Urothelium cell line (cell line): ENCODE data around the gene PPFIBP2.
A peak's percentile ranks its signal among the peaks of the same experiment; 100 is the strongest.
"Not testable (repeated sequence)": the region's sequence is repeated elsewhere in the genome, so short reads cannot be mapped to it uniquely, and the experiment has no call there.

Experiments
- DNase-seq: peaks from one replicate; pipeline ENCODE4 v3.0.0; 2011; ENCODE audit warnings: low spot score, mixed read lengths
- FAIRE-seq: peaks from 2 replicates; lab custom pipeline; 2011; peaks lifted over from hg19 to GRCh38; lab: Jason Lieb, UNC

PPFIBP2 gene

DNA sequence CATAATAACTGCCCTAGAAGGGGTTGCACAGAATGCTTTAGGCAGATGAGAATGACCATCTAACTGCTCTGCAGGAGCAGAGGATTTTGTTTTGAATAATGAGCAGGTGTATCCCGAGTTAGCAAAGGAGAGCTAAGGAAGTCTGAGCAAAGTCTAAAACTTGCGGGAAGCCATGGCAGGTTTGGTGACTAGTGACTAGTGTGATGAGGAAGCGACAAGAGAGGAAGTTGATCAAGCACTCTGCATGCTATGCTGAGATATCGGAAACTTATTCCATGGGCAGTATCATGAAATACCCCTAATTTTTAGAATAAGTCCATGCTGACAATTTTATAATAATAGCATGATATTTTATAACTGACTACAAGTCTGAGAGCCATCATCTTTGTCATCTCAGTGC, 15.6 kb upstream of the PPFIBP2 start:
- no peak for DNase-seq
- FAIRE-seq = no peak

DNA sequence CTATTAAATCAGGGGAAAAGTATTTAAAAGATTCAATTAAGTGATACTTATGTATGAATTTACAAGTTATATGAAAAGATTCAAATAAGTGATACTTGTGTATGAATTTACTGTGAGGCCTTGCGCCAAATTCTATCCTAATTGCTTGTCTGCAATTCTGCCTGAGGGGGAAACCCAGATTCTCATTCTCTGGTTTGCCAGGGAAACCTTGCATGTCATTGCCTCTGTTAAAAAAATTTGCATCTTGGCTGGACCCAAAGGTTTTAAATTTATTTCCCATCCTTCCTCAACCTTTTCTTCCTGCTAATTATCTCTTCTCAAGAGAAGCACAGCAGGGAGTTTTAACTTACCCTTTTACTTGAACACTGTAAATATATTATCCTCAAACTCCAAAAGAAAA, 14.7 kb upstream of the PPFIBP2 start:
- DNase-seq (no peak), FAIRE-seq (no peak)

DNA sequence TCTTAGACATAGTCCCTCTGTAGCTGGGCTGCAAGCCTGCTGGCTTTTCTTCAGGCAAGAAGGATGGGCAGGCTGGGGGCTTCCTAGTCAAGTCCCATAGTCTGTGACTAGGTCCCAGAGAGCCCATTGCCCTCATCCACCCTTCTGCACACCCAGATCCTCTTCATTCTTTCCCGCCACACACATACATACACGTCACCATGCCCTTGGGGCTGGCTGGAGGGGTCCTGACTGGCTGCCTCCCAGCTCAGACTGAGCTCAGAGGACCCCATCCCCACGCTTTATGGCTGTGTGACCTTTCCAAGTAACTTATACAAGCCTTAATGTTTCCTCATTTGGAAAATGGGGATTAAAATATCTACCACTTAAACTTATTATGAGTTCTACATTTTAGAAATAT, 13.5 kb upstream of the PPFIBP2 start:
- no peak for FAIRE-seq
- no peak for DNase-seq

DNA sequence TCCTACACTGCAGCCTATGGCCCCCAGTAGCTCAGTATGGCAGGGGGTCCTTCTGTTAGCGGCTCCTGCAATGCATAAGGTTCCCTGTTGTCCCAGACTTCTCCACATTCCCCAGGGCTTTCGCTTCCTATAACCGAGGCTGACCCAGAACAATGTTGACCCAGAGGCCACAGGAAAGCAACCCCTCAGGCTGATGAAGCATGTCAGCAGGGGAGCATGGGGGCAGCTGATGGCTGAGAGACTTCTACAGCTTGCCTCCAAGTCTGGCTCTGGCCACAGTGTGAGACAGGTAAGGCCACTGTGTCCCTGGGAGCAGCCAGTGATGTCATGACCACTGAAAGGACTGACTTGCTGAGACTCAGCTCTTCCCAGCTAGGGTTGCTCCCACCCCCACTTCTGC, 12.5 kb upstream of the PPFIBP2 start:
- DNase-seq (no peak), FAIRE-seq (no peak)

DNA sequence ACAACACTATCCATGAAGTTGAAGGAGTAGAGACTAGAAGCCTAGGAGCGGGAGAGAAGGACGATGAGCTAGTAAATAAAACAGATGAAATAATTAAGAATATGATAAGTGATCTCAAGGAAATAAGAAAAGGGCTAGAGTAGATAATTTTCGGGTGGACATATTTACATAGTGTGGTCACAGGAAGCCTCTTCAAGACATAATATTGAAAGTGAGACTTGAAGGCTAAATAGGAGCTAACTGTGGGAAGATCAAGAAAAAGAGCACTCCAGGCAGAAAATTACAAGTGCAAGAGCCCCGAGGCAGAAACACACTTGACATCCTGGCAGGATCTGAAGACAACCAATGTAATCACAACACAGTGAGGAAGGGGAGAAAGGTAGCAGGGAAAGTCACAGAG, 11.9 kb upstream of the PPFIBP2 start:
- no peak for DNase-seq
- FAIRE-seq = no peak

DNA sequence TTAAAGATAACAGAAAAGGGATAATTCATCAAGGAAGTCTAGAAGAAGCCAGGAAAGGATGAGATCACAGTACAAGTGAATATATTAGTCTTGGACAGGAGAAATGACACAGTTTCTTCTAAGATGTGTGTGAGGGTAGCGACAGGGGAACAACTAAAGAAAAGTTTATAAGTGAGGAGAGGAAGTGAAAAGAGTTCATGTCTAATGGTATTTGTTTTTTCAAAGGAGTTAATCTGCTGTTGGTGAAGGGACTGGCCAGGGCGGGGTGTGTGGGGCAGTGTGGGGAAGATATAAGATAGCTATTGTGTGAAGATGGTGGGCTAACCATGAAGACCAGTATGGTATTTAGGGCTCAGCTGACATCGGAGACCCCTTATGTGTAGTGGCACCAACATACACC, 7.6 kb upstream of the PPFIBP2 start:
- no peak for DNase-seq
- FAIRE-seq = no peak

DNA sequence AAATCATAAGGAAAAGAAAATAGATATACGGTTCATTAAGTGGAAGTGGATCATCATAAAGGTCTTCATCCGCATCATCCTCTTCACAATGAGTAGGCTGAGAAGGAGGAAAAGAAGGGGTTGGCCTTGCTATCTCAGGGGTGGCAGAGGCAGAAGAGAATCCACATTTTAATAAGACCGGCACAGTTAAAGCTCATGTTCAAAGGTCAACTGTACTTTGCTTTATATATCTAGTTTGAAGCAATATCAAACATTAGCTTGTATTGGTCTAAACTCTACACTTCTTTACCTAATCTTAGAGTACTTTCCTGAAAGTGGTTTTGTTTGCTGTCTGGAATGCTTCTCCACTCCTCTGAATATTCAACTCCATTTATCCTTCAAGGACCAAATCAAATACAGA, 5.7 kb upstream of the PPFIBP2 start:
- DNase-seq = no peak
- no peak for FAIRE-seq

DNA sequence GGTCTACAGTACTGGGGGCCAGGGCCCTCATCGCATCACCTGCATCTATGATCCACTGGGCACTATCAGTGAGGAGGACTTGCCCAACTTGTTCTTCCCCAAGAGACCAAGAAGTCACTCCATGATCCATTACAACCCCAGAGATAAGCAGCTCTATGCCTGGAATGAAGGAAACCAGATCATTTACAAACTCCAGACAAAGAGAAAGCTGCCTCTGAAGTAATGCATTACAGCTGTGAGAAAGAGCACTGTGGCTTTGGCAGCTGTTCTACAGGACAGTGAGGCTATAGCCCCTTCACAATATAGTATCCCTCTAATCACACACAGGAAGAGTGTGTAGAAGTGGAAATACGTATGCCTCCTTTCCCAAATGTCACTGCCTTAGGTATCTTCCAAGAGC, 3.8 kb upstream of the PPFIBP2 start:
- FAIRE-seq = no peak
- DNase-seq = no peak

DNA sequence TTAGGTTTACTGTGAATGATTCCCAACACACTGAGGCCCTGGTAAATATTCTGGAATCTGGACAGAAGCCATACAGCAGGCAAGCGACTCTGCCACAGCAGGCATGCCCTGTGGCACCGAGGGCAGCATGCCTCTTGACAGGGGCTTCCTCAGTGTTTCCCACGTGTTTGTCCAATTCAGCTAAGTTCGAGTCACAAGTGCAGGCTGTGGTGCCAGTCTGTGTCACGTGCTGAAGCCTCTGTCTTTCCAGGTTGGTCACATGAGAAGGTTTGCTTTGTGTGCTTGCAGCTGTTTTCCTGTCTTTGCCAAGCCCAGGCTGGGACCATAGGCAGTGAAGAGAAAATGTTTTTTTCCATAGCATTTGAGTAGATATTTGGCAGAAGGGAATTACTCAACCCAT, 2.4 kb upstream of the PPFIBP2 start:
- DNase-seq (no peak), FAIRE-seq (no peak)

DNA sequence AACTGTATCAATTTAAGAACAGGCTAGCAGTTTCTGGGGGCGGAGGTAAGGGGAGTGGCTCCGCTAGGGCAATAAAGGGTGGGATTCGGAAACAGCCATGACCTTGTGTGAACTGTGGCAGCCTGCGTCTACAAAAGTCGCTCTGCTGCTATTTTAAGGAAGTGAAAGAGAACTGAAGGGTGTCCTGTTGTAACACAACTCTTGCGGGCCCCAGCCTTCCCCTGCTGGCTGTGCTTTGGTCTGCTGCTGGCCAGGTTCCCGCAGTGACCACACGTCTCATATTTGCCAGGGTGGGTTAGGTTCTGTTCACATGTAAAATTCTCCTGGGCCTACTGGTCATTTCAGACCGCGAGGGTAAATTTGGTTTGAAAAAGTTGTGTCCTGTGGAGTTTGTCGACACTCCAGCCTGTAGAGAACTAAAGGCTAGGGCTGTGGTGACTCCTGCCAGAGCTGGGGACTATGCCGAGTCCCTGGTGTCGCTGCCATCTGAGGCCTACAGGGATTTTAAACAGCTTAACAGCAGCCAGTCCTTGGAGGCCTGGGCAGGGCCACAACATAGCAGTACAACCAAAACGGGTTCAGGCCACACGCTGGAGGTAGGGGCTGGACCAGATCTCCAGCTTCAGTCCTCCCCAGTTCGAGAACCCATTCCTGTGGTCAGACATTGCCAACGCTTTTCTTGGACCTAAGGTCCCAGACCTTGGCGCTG, 1.1 kb upstream of the PPFIBP2 start:
- FAIRE-seq = no peak
- peak; percentile 24 for DNase-seq

DNA sequence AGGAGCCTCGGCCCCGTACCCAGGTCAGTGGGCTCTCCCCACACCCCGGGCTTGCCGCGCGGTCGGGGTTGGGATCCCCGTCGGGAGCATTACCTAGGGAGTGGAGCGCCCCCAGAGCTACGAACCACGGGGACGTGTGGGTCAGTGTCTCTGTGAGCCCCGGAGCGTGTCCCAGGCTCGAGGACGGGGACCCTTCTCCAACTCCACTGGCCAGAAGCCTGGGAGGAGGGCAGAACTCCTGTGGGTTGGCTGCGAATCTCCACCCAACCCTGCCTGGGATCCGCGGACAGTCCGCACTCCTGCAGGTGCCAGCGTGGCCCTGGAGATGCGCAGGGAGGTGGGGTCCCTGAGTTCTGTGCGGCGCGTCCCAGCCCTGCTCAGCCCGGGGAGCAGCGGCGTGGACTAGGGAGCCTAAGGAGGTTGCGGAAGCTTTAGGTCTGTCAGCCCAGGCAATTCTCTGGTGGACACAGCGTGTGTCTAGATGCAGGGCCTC, 346 bp downstream of the PPFIBP2 start:
- DNase-seq (peak; percentile 42), FAIRE-seq (no peak)

DNA sequence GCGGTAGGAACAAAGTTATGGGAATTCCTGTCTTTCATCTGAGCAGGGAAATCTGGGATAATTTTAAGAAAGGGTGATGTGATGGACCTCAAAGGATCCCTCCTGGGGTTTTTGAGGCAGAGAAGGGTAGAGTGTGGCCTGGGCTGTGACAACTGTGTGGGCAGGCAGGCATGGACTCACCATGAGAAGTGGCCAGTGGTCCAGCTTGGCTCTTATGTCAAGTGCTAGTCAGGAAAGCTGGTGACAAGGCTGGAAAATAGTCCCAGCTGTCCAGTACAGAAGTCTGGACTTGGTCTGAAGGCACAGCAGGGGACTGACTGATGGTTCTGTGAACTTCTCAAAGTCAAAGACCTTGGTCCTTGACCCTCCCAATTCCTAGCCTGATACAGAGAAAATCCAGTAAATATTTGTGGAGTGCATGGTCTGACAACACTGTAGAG, 1.7 kb downstream of the PPFIBP2 start:
- no peak for DNase-seq
- FAIRE-seq = no peak

DNA sequence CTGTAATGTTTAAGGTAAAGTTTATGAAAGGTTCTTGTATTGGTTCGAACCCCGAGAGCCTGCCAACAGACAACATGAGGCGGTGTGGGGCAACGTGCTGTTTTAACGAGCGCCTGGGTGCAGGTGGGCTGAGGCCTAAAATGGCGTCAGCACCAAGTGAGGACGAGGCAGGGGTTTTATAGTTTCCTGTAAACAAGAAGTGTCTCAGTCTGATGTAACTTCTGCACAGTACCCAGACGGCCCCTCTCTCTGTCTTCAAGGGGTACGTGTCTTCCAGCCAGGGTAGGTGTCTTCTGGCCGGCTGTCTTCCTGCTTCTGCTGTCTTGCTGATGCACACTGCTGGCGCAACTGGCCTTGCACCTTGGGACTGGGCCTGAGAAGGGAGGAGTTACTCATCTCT, 2.7 kb downstream of the PPFIBP2 start:
- FAIRE-seq (no peak), DNase-seq (no peak)

DNA sequence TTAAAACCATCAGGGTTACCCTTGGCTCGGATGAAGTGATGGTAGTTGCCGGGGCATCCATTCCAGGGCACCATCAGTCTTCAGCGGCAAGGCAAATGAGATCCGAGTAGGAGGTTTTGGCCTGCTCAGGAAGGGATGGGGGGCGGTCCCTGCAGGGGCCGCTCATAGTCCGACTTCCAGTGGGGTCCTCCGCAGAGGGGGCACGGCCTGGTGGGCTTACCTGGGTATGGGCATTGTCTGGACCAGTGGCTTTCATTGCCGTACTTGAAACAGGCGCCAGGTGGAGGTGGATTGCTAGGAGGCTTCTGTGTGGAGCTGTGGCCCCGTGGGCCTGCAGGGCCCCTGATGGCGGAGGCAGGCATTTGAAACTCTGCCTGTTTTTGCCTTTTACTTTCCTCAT, 3.9 kb downstream of the PPFIBP2 start:
- not testable (repeated sequence) for FAIRE-seq

DNA sequence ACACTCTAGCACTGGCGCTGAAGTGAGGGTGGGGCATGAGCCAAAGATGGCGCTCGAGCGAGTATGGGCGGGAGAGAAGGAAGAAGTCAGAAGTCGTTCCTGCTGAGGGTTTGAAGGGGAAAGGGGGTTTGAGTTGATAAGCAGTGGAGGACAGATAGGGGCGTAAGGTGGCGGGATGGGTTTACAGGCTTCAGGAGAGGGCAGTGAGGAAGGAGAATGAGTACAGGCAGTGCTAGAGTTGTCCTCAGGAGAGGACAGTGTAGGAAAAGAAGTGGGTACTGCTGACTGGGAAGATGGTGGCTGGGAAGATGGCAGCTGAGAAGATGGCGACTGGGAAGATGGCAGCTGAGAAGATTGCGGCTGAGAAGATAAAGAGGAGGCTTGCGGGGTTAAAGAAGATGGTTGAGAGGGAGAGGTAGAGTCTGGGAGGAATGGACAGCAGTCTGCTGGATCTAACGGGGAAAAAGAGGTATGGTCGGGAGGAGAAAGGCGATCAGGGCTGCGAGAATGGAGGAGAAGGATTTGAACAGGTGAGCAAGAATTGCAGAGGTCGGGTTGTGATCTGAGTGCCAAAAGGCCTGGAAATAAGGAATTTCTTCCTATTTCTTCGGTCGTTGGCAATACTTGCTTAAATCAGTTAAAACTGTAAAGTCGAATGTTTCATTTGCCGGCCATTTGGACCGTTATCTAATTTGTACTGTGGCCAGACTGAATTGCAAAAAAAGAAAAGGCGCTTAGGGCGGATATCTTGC, 5.2 kb downstream of the PPFIBP2 start:
- DNase-seq (no peak), FAIRE-seq (no peak)

More for the DNA sequence above, 3.9 kb downstream of the PPFIBP2 start:
- not testable (repeated sequence) for DNase-seq

DNA sequence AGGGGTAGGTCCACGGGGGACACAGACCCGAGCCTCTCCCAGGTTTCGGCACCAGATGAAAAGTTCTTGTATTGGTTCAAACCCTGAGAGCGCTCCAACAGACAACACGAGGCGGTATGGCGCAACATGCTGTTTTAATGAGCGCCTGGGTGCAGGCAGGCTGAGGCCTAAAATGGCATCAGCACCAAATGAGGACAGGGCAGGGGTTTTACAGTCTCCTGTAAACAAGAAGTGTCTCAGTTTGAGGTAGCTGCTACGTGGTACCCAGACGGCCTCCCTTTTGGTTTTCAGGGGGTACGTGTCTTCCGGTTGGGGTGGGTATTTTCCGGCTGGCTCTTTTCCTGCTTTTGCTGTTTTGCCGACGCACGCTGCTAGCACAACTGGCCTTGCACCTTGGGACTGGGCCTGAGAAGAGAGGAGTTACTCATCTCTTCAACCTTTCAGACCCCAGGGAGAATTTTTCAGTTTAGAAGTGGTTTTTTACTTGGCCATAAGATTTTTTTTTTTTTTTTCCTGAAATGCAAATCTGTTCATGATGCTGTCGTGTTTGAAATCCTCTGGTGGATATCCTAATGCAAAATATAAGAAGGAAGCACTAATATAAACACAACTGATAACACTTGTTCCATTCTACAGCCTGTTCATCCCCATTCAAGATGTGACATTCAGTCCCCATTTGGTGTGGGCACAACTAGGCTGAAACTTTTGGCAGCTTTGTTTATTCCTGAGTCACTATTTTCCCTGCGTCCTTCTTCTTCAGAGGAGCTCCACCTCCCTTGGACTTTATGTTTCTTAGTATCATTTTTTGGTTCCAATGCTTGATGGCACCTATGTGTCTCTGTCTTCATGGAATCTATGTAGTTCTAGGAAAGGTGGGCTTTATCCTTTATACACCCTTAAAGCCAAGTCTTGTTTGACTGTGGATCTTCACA, 6.5 kb downstream of the PPFIBP2 start:
- DNase-seq = no peak
- FAIRE-seq = no peak

DNA sequence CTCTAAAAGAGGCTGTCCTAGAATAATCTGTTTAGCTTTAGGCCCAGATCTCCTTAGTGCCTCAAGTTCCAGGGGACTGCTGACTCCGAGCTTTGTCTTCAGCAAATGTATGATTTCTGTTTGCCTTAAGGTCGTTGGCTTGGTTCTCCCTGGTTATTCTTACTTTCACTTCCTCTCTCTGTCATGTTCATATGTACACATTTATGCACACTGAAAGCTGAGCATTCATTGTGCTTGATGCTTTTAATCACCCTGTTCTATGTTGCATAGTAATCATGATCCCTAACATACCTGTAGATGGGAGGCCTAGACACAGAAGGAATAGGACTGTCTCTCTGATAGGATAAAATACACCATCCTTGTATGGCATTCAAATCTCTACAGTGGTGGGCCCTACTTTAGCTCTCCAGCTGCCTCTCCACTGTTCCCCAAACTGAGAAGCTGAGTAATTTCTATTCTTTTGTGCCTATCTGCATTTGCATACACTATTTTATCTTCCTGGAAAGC, 7.2 kb downstream of the PPFIBP2 start:
- FAIRE-seq (no peak), DNase-seq (no peak)

DNA sequence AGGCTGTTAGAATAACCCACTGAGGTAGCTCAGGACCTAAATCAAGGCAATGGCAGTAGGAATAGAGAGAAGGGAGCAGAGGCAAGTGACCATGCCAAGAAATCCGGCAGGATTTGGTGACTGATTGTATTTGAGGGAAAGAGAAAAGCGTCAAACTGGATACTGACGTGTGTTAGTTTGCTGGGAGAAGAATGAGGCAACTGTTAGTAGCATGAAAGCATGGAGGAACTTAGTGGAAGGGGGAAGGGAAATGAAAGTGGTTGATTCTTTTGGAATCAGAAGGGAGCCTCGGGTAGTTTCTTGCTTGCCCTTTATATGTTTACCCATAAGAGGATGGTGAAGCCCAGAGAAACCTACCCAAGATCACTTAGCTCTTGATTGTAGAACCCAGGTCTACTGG, 8.3 kb downstream of the PPFIBP2 start:
- FAIRE-seq (no peak), DNase-seq (no peak)

DNA sequence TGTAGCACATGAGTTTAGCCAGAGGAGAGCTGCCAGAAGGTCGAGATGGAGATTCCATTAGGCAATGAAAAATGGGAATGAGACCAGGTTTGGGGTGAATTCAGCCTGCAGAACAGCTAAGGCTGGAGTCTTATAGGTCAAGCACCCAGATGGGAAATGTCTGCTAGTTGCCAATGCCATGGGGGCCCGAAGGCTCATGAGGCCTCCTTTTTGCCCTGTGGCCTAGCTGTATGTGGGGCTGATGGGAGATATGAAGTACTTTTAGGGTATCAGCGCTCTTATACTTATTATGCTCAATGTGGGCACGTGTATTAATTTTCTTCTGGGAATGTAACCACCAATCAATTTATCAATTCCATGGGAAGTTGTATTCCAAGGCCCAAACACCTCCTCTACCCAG, 8.7 kb downstream of the PPFIBP2 start:
- FAIRE-seq (no peak), DNase-seq (no peak)

DNA sequence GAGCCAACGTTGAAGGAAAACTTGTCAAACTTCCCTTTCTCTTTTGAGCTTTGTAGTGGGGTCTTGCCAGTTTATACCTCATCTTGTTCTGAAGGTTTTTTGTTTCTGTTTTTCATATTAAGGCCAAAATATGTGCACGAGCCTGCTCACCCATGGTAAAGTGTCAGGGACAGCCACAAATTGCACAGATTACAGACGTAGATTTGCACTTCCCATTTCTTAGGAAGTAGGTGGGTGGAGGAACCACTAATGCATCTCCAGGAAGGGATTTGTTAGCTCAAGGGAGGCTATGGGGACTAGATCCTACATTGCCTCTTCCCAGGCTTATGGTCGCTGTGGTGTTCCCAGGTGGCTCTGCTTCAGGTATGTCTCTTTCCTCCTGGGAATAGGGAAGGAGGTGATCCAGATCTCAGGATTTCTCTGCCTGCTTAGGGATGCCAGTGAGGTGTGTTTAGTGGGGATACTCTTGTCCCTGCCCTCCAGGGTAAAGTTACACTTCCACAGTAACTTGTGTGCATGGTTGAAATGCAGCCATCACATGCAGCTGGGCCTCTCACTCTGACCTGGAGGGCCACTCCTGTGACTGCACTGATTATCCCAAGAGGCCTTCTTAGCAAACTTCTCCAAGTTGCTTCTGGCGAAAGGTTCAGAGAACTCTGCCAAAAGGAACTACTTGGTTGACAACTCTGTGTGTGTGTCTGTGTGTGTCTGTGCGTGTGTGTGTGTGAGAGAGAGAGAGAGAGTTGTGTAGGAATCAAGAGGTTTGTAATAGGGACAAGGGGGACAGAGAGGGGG, 9.8 kb downstream of the PPFIBP2 start:
- DNase-seq = no peak
- FAIRE-seq = no peak
